GM12872 (cell line): ENCODE measurements around the gene NELFB.

Source experiments
- CTCF ChIP-seq: IDR thresholded peaks from 3 replicates; pipeline ENCODE4 v1.5.1; 2011; ENCODE audit warnings: low read depth, mild to moderate bottlenecking, low read length, moderate library complexity; ENCODE audit not compliant: insufficient read depth

Gene NELFB

GRCh38 chr9:137275203-137275587 is 20.1 kb downstream of the NELFB start:
- TF ChIP-seq CTCF, result no peak

- no peak for TF ChIP-seq CTCF
Measured at GRCh38 chr9:137275588-137276472, 20.7 kb downstream of the NELFB start.

DNA sequence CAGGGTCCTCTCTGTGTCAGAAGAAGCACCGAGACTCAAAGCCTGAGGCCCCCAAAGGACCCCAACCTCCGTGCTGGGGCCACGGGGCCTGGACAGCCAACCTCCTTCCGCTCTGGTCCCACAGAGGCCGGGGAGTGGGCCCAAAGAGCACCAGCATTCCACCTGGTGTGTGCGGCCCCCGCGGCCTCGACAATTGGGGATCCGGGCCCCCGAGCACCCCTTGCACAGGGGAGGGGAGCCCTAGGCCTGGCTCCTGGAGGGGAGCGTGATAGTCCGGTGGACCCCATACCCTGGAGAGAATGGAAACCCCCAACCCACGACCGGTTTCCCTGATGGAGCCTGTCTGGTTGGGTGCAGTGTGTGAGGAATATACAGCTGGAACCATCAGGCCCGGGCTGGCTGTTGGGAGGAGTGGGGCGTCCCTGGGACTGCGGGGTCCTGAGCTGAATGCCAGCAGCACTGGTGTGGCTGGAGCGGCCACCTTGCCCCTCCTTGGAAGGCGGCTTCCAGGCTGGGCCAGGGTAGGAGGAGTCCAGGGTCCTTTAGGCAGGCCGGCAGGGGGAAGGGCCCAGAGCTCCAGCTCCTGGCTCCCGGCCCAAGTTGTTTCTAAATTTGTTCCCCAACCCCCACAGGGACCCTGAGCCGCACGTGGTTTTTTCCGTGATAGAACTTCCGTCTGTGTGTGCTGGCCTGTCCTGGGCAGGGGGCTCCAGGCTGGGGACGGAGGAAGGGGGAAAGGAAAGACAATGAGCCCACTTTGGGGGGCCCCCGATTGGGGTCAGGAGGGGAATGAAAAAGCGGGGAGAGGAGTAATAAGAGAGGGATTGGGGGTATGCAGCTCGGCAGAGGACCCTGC is 21.6 kb downstream of the NELFB start:
- TF ChIP-seq CTCF, result no peak

GRCh38 chr9:137277329-137278041 is 22.4 kb downstream of the NELFB start, which contains the start of gene TOR4A:
TOR4A (plus strand) TSS chr9:137277726; CDS start chr9:137278690, 964 bp downstream.
- TF ChIP-seq CTCF, result 0 out of 3 replicates have a peak, but pooled peaks have one; percentile 16

- no peak for TF ChIP-seq CTCF
Measured at GRCh38 chr9:137278061-137278701, 23.1 kb downstream of the NELFB start.

DNA sequence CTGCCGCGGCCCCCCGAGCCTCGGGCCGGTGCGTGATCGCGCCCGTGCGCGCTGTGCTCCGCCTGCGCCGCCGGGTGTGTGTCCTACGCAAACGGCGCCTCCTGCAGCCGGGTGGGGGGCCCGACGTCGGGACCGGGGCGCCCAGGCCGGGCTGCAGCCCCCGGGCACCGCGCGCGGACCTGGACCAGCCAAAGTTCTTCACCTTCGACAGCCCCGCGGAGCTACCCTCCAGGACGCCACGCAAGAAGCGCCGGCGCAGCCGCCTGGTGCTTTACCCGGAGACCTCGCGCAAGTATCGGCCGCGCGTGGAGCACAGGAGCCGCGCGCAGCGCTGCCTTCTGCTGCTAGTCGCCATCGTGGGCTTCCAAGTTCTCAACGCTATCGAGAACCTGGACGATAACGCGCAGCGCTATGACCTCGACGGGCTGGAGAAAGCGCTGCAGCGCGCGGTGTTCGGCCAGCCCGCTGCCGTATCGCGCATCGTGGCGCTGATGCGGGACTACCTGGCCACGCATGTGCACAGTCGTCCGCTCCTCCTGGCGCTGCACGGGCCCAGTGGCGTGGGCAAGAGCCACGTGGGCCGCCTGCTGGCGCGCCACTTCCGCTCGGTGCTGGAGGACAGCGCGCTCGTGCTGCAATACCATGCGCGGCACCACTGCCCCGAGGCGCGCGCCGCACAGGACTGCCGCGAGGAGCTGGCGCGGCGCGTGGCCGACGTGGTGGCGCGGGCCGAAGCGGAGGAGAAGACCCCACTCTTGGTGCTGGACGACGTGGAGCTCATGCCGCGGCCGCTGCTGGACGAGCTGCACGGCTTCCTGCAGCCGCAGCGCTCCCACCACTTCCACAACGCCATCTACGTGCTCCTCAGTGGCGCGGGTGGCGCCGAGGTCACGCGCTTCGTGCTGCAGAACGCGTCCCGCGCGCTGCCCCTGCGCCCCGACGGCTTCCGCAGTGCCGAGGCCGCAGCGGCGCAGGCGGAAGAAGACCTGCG is 23.9 kb downstream of the NELFB start:
- TF ChIP-seq CTCF, result no peak
